GM18519 (cell line): ENCODE data around the gene OR52E2.

ENCODE experiments used
- ATAC-seq: cut with Tn5 transposase; IDR thresholded peaks from one replicate; pipeline ENCODE4 v1.9.1; 2021; ENCODE audit warnings: mild to moderate bottlenecking, moderate library complexity; ENCODE audit not compliant: unreplicated experiment, low FRiP score

The OR52E2 gene

DNA sequence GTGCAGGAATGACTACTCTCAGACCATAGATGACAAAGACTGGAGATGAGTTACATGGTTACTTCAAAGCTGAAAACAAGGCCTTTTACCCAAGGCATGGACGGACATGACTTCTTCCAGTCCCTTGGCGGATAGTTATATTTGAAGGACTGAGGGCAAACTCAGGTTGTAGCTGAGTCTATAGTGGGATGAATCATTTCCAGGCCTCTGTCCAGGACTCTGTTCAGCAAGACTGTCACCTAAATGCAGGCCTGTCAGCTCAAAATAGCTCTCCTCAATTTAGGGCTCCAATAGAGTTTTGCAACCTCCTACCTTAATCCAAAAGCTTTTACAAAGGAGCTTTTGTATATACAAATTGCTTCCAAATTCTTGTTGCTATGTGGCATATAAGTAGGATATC, 37.4 kb downstream of the OR52E2 start:
- no peak for ATAC-seq

DNA sequence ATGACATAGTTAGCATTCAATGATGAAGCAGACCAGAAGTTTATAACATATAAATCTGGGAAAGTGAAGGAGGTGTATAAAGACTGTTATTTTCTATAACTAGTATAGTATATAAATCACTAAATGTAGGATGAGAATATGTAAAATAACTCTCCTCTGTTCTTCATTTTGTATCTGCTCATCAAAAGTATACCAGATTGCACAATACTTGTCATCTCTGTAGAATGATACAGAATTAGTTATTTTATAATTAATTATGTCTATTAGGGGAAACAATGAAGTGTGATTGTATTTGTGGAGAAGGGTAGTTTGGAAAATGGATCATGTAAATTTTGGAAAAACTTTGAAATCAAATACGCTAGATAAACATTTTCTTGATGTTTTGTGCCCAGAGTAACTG, 46.4 kb downstream of the OR52E2 start:
- ATAC-seq: no peak

DNA sequence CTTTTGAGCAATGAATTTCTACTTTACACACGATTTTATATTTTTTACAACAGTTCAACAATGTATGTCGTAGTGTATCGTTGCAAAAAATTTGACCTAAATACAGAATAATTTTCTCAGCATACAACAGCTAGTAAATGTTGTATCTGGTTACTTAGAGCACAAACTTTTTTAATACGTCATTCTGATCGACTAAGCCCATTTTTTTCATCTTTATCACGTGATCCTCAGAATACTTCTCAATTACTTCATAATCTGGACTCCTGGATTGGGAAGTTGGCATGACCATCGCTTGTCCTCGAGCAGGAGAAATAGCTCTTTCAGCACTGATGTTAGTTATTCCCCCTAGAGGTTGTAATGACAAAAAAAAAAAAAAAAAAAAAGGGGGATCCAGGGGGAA, 48.2 kb downstream of the OR52E2 start:
- ATAC-seq: no peak
